Colonic mucosa (tissue), 4 donors: ENCODE measurements around the gene WTIP. TPM values are rescaled to one million over a fixed set of nuclear protein-coding genes. Genes with fewer than 3 reads are reported as not detected.

Source experiments
- DNase-seq: peaks from one replicate; pipeline ENCODE4 v3.0.0-alpha.2; 2020
- H3K27ac ChIP-seq: fragments of 200-600 bp; one replicate; pipeline ENCODE4 v1.8.0; 2021
- H3K27me3 ChIP-seq: fragments of 200-600 bp; one replicate; pipeline ENCODE4 v1.8.0; 2021
- H3K36me3 ChIP-seq: fragments of 200-600 bp; one replicate; pipeline ENCODE4 v1.8.0; 2021
- H3K4me1 ChIP-seq: fragments of 200-600 bp; one replicate; pipeline ENCODE4 v1.8.0; 2021; ENCODE audit warnings: mild to moderate bottlenecking
- H3K4me3 ChIP-seq: fragments of 200-600 bp; one replicate; pipeline ENCODE4 v1.8.0; 2021
- H3K9ac ChIP-seq, 2 donors: one replicate each; pipeline ENCODE4 v1.7.0; 2013; ENCODE audit warnings: control low read depth in 2 of 2, low read depth in 2 of 2, low read length in 2 of 2
- H3K9me3 ChIP-seq: fragments of 200-600 bp; one replicate; pipeline ENCODE4 v1.8.0; 2021
- CTCF ChIP-seq: fragments of 200-600 bp; IDR thresholded peaks from one replicate; pipeline ENCODE4 v1.8.0; 2022; ENCODE audit warnings: antibody characterized with exemption, mild to moderate bottlenecking
- intact Hi-C: fragments of 100-400 bp; cut with DNase I; formaldehyde crosslinking; loops from one replicate; pipeline ENCODE4 v1.14.1; 2022
- total RNA-seq, 2 donors: library from RNA; stranded (reverse); fragmentation: NEBNext Ultra II Directional in 1 of 2; extraction: Animal tissue kit (Norgen Biotek cat#: 25700) in 1 of 2; gene quantifications; one replicate each; pipeline ENCODE4 v1.2.1, GENCODE V29; 2021
- donor health status: healthy.
- donor health status: DM: no; HTN: no; CAD: no.
- donor health status: DM: no; HTN: no; CAD: no.

Gene WTIP
- total RNA-seq, 2 donors from 2014 or later: 2.1 to 3.6 TPM

GRCh38 chr19:34560229-34560628, 78.7 kb downstream of the WTIP start:
- DNase-seq: no peak
- Histone ChIP-seq H3K4me3 (no peak overlapping the region), H3K36me3 (no peaks in the 10 kb centered on the region), H3K9ac (no peak overlapping the region), H3K4me1 (no peaks in the 10 kb centered on the region), H3K27me3 (no peaks in the 10 kb centered on the region), H3K27ac (no peak overlapping the region), H3K9me3 (no peaks in the 10 kb centered on the region)
- intact Hi-C loops: no loop called here
- TF ChIP-seq CTCF: no peak

Other genes starting within 250 kb of the WTIP start
- gene GARRE1, start 227.2 kb upstream of the WTIP start, total RNA-seq: 10 to 100 TPM; 13.0 to 26.7 TPM
- gene GPI, start 116.6 kb upstream of the WTIP start, total RNA-seq: 100 to 1,000 TPM; 470 to 592 TPM
- 1 to 10 TPM; 5.9 to 9.9 TPM for gene PDCD2L, start 77.4 kb upstream of the WTIP start, total RNA-seq
- gene UBA2, start 53.4 kb upstream of the WTIP start, total RNA-seq: 10 to 100 TPM; 53.7 to 64.4 TPM
- under 1 TPM; 0.13 to 0.42 TPM for gene SCGB2B2, start 195.4 kb downstream of the WTIP start, total RNA-seq
- gene ZNF302, start 195.9 kb downstream of the WTIP start, total RNA-seq: 10 to 100 TPM; 11.8 to 12.6 TPM